Sigmoid colon (tissue), 4 donors: Measurements from ENCODE around the gene PSPC1.

Experiments
- EP300 ChIP-seq, 4 donors: sonication (generic); formaldehyde crosslinking; IDR thresholded peaks; one replicate each; pipeline ENCODE4 v1.6.1; 2017; ENCODE audit warnings: antibody characterized with exemption in 4 of 4
- TF ChIP-seq, protein P1 (sequence below), 4 experiments: fragments of 450-650 bp in 3 of 4; fragments of 200-600 bp in 1 of 4; IDR thresholded peaks; one replicate each; pipeline ENCODE4 v1.5.1; 2016 to 2019; ENCODE audit warnings: antibody characterized with exemption in 4 of 4, mild to moderate bottlenecking in 3 of 4, moderate library complexity in 2 of 4

DNA sequence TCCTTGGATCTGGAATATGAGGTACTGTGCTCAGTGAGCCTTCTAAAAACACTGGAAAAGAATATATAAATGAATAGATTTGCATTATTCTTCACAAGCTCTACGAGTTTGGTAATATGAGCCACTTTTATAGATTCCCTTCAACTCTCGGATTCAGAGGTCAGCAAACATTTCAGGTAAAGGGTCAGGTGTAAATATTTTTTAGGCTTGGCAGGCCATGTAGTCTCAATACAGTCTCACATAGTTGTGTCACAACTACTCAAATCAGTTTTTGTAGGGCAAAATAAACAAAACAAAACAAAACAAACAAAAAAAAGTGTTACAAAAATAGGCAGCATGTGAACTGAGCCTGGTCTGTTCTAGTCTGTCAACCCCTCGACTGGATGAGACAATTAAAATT, 57.4 kb downstream of the PSPC1 start:
- no peak for TF ChIP-seq EP300 (IDR thresholded peaks at IDR 0.05)
- TF ChIP-seq, protein P1, sequence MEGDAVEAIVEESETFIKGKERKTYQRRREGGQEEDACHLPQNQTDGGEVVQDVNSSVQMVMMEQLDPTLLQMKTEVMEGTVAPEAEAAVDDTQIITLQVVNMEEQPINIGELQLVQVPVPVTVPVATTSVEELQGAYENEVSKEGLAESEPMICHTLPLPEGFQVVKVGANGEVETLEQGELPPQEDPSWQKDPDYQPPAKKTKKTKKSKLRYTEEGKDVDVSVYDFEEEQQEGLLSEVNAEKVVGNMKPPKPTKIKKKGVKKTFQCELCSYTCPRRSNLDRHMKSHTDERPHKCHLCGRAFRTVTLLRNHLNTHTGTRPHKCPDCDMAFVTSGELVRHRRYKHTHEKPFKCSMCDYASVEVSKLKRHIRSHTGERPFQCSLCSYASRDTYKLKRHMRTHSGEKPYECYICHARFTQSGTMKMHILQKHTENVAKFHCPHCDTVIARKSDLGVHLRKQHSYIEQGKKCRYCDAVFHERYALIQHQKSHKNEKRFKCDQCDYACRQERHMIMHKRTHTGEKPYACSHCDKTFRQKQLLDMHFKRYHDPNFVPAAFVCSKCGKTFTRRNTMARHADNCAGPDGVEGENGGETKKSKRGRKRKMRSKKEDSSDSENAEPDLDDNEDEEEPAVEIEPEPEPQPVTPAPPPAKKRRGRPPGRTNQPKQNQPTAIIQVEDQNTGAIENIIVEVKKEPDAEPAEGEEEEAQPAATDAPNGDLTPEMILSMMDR (IDR thresholded peaks at IDR 0.05): no peak
